Skin of body (tissue), 2 donors: ENCODE measurements around the gene CPEB1. TPM values are rescaled to one million over a fixed set of nuclear protein-coding genes. Genes with fewer than 3 reads are reported as not detected.

ENCODE experiments used
- DNase-seq: peaks from one replicate; lab custom pipeline; 2025; lab: John Stamatoyannopoulos, UW
- total RNA-seq: library from RNA; depleted of rRNA; stranded (reverse); fragments of >200 nt; gene quantifications from one replicate; pipeline ENCODE4 v1.2.3, GENCODE V29; 2014

CPEB1 gene
- total RNA-seq, 1 donor from 2014 or later = 2.7 TPM

DNA sequence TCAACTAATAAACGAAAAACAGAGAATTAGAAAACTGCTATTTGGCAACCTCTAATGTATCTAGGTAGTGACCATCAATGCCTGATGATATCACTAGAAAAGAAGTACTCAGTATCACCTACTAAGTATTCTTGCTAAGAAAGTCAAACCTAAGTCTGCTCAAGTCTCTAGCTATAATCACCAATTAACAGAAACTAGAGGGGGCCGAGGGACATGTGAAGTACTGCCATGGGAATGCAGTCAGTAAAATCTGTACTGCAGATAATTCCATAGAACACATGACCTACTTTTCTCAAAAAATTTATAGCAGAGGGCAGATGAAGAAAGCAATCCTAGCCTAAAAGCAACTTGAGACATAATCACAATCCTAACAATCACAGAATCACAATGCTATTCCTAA, 51.4 kb downstream of the CPEB1 start:
- no peak for DNase-seq

DNA sequence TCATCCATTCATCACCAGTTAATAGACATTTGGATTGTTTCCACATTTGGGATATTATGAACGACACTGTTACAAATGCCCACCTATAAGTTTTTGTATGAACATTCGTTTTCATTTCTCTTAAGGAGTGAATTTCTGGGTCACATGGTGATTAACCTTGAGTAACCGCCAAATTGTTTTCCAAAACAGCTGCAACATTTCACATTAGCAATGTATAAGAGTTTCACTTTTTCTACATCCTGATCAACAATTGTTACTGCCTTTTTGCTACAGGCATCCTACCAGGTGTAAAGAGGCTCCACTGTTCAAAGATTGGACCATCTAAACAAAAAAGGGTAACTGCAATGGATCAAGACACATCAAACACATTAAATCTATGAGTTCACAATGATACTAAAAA, 52.0 kb downstream of the CPEB1 start:
- no peak for DNase-seq

DNA sequence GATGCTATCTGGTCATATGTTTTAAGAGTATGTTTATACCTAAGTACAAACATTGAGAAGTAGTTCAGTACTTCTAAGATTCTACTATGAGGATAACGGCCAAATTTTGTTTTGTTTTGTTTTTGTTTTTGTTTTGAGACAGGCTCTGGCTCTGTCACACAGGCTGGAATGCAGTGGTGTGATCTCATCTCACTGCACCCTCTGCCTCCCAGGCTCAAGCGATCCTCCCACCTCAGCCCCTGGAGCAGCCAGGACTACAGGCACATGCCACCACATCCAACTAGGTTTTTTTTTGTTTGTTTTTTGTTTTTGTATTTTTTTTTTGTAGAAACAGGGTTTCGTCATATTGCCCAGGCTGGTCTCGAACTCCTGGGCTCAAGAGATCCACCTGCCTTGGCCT, 59.4 kb downstream of the CPEB1 start:
- DNase-seq = no peak

DNA sequence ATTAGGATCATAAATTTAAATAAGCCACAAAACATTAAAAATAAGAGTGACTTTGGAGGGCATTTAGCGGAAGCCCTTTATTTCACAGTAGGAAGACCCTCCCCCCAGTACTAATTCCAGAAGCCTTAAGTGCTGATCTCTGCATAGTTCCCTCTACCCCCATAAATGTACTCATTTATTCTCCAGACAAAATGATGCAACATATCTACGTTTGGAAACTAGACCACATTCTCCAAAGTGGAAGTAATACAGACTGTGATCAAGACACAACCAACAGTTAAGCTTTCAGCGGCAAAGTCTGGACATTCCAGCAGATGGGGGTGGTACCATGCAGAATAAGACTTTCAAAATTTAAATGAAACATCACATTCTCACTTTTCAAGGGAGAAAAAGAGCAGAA, 62.1 kb downstream of the CPEB1 start:
- no peak for DNase-seq

DNA sequence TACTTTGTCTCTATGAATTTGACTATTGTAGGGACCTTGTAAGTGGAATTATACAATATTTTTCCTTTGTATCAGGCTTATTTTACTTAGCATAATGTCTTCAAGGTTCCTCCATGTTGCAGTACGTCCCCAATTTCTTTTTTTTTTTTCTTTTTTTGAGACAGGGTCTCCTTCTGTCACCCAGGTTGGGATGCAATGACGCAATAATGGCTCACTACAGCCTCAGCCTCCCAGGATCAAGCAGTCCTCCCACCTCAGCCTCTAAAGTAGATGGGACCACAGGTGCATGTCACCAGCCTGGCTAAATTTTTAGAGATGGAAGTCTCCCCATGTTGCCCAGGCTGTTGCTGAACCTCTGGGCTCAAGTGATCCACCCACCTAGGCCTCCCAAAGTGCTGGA, 66.5 kb downstream of the CPEB1 start:
- no peak for DNase-seq

DNA sequence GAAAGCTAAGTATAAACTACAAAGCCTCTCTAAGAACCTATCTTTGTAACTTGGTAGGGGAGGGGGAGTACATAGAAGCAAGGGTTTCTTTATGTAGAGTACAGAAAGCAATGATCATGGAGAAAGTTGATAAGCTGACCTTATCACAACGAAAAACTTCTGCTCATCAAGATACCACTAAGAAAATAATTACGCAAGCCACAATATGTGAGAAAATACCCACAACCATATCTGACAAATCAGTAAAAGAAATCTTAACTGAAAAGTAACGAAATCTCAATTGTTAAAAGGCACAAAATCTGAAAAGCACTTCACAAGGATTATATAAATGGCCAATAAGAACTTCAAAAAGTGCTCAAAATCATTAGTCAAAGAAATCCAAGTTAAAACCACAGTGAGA, 71.8 kb downstream of the CPEB1 start:
- no peak for DNase-seq

DNA sequence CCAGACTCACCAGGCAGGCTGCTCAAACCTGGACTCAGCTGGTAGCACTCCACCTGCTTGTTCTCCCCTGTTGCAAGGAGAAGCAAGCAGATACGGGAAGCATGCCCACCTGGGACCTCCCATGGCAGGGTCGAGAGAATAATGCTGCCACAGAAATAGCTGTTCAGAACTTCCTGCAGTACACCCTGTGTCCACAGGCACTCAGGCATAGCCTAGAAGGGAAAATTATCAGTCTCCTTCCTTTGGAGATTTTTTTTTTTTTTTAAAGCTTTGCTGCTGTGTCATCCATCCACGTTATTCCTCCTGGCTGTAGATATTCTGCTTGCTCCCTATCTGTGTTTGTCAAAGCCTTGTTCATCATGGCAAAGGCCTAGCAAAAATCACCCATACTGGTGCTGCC, 74.2 kb downstream of the CPEB1 start:
- DNase-seq = no peak

DNA sequence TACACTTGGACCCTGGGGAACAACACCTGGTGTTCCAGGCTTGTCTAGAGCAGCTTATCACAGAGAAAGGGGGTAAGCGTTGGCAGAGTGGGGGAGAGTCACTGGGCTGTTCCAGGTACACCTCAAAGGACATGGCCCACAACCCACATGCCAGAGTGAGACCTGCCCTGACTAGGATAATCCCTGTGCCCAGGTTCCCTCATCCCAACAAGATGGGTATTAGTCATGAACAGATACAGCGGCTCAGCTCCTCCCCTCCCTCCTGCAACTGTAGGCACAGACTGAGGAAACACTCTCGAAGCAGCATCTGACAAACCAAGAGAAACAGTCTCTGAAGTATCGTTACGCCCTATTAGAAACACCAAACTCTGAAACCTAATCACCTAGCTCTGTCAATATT, 74.9 kb downstream of the CPEB1 start:
- no peak for DNase-seq

DNA sequence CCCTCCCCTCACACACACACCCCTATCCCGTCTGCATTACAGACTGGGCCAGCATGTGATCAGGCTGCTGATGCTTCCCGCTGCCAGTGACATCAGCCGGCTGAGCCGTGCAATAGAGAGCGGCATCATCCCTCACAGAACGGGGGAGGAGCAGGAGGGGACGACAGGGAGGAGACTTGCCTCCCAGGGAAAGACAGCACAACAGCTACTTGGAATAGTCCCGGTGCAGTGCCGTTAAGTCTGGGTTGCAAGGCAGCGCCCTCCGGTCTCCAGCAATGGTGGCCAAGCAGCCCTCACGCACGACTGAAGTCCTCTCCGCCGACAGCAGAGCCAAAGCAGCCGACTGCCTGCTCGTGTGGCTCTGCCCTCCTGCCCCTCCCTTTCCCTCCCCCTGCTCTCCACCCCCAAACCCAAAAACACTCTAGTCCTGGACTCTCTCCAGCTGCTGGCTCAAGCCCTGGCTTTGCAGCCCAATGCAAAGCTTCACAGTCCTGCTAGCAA, 75.4 kb downstream of the CPEB1 start:
- peak; percentile 68 for DNase-seq

DNA sequence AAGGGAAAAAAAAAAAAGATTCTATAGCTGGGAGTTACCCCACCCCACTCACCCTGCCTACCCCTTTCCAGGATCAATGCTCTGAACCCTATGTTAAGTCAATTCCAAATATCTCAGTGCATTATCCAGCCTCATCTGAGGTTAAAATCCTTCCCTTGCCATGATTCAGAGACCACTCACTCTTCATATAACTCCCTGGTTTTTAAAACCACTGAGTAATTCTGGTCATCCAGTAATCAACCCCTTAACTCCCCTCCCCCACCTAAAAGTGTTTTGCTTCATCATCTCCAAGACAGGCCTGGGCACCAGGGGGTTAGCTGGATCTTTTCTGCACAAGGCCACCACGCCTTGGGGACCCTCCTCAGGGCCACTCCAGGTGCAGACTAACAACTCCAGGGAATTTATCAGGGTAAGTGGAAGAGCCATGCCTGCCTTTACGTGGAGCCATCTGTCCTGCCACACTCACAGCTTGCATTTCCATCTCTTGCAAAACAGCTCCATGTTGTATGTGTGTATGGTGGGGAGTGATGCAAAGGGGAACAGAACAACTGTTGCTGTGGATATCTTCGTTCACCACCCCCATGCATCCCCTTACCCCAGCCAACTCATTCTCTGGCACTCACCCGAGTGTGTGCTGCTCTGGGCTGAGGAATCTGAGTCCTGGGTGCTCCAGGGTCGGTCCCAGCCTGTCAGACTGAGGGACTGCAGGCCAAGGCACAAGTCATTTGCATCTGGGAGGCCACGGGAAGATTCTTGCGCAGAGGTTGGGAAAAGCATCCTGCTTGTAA, 76.2 kb downstream of the CPEB1 start:
- no peak for DNase-seq

DNA sequence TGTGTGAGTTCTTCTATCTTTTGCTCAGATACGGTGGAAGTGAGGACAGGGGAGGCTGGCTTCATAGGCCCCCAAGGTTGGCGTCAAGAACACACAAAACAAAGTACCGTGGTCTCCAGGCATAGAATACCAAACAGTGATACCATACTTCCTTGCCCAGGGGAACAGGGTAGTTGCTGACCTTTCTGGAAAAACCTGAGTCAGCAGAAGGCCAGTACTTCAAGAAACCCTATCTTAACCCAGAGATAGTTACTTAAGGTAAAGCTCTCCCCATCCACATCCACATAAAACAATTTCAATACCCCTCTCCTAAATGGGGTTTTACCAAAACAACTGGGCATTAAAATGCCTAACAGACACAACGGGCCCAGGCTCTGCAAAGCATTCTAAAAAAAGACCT, 77.3 kb downstream of the CPEB1 start:
- no peak for DNase-seq

DNA sequence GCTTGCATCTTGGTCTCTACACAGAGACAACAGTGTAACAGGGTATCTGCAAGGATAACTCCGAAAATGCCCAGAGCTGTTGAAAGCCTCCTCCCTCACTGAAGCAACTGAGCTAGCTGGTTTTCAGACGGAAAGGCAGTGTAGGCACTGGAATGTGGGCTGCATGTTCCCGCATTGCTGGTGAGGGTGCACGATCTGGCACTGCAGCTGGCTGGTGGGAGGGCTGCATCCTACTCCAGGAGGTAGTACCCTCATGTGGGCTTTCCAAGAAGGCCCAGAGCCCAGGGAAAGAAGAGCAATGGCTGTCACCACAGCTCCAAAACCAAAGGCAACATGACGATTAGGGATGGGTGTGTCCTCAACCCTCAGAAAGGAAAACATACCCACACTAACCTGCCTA, 78.2 kb downstream of the CPEB1 start:
- no peak for DNase-seq

DNA sequence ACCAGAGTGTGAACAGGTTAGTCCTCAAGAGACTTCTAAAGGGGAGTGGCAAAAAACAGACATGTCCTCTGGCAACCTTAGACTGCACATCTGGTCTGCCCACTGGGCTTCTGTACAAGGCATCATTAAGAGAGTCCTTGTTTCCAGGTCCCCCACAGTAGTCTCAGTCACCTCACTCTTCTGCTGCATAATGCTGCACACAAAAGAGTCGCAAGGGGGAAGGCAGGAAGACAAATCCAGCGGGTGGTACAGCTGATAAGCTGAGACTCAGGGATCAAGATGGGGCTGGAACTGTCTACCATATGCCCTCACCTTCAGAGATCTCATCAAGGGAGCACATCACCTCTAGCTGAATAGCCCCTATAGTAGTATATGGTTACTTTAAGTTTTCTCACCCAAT, 79.5 kb downstream of the CPEB1 start:
- DNase-seq = no peak

DNA sequence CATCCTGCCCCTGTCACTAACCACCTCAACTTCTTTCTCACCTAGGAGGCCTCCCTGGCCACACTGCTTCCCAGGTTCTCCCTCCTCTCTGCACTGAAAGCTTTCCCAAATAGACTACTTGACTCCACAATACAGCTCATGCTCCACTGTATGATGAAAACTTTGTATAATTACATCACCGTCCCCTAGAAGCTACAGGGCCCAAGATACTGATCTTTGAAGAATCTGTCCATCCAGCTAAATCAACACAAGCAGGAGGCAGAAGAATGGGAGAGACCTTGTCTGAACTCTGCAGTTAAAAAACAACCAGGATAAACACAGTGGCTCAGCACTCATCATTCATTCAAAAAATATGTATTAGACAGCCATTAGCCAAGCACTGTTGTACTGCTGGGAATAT, 80.5 kb downstream of the CPEB1 start:
- DNase-seq = no peak

DNA sequence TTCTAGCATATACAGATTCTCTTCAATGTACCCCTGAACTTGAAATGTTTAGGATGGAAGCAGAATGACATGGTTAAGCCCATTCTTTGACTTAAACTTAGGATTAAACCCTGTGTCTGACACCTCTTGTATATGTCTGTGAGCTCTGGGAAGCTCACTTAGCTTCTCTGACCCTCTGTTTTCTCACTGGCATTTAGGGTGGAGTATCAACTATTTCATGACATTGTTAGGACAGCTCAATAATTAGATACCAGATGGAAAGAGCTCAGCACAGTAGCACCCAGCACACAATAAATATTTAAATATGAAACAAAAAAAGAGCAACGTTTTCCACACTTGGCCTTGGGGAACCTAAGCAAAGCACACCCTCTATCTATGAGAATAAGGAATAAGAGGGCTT, 88.7 kb downstream of the CPEB1 start:
- DNase-seq = no peak

DNA sequence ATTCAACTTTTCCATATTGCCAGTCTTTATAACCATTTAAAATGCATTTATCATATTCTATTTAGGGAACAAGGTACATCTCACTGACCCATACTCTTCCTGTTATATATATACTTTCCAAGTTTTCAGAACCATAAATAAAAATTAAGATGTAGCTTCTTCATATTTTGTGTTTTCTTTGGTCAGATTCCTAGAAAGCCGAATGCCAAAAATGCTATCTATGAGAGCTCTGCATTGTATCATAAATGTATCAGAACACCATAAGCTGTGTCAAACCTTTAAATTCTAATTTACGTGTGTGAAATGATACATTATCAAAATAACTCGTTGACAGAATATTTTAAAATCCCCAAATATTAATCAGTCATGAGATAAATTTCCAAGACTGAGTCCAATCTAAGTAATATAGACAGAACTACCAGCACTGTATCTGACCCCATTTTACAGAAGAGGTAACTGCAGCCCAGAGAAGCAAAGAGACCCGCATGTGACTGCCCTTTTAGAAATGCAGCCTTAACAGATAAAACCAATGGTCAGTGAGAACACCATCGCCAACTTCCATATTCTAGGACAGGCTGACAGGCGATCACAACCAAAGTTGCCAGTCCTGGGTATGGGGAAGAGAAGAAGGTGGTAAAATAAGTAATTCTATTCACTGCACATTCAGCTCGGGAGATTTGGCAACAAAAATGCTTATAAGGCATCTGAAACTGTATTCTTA, 90.7 kb downstream of the CPEB1 start:
- DNase-seq = no peak

DNA sequence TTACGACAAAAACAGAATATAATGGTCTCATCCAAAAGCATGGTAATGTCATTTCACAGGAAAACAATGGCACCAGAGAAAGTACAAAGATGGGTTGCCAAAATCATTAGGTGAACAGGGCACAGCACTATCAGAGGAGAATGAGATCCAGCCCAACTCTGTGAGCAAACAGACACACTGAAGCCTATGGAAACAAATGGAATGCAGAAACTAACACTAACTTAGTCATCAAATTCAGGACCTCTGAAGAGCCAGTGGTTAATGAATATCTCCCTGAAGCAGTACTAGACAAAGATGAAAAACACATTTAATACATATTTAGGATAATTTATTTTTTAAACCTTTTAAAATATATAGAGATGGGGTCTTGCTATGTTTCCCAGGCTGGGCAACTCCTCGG, 92.3 kb downstream of the CPEB1 start:
- DNase-seq = no peak

DNA sequence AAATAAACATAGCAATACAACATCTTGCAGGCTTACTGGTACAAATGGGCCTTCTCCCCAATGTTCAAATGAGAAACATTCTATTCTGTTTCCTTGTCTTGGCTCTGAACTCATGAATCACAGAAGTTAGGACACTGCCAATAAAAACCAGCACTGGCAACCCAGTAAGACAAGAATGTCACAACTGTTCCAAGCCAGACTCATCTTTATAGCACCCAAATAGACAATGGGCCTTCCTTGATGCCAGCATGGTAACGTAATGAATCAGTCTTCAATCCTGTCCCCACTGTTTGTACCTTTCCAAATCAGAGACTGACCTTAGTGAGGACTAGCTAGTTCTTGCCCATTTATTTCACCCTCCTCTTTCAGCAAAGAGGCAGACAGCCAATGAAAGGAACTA, 92.8 kb downstream of the CPEB1 start:
- DNase-seq = no peak

DNA sequence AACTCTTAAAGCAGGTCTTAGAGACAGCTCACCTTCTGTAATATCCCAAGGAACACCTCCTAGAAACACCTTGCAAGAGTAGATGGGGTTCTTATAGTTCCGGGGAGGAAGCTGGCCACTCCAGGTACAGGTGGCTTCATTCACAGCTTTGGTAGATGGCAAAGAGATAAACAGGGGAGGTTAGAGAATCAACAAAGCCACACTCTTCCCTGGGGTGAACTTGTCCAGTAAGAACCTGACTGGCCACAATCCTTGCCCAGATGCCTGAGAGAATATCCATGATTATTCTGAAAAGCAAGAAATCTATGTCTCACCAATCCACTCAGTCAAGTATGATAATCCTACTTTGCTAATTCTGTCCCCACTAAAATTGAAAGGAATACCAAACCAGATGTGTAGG, 93.3 kb downstream of the CPEB1 start:
- no peak for DNase-seq

DNA sequence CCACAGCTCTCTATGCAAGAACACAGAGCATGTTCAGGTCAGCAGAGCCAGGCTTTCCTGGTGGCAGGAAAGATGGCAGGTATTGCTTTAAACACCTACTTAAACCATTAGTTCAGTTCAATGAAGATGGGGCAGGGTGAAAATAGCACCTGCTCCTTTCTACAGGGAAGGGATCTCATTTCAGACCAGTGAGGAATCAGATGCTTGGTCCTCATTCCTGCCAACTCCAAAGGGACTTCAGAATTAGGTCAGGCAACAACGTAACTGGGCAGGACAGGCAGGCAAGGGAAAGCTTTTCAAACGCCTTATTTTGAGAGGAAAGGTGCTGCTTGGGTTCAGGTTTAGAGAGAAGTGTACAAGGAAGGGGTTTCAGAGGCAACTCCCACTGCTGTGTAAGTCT, 94.3 kb downstream of the CPEB1 start:
- no peak for DNase-seq

DNA sequence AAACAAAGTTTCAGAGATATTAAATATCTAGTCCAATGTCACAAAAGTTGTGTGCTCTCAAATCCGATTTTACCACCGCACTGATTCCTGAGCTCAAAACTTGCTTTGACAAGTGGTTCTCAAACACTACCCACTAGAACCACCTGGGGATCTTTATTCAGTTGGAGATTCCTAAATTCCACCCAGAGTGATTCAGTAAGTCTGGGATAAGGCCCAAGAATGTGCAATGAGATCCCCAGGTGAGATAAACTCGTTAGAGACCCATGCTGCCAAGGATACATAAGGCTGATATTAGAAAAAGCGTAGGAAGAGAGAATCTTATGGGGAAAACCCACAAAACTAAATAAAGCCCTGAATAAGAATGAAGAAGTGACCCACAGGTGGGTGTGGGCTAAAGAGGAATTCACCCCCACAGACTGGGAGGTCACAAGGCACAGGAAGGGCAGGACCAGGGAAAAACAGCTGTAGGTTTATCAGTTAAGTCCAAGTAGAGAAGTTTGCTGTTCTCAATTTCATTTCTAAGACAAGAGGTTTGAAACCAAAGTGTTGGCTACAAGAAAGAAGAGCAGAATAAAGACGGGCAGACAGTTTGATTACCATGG, 95.4 kb downstream of the CPEB1 start:
- no peak for DNase-seq

DNA sequence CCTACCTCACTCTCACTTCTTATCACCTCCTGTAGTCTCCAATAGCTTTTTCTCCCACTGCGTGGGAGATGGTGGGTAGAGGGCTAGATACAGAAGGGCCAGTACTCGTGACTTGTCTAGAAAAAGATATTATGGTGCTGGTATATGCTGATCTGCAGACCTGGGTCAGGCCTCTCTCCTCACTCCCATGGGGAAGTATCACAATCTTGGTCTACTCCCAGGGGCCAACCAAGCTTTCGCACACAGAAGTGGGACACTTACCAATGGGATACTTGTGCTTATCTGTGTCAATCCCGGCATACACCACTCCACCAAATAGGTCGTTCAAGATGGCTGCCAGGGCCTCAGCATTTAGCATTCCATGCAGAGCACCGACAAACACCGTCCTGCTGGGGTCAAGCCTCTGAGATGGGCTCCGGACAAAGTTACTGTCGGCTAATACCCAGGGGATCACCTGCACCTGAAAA, 97.9 kb downstream of the CPEB1 start:
- no peak for DNase-seq

DNA sequence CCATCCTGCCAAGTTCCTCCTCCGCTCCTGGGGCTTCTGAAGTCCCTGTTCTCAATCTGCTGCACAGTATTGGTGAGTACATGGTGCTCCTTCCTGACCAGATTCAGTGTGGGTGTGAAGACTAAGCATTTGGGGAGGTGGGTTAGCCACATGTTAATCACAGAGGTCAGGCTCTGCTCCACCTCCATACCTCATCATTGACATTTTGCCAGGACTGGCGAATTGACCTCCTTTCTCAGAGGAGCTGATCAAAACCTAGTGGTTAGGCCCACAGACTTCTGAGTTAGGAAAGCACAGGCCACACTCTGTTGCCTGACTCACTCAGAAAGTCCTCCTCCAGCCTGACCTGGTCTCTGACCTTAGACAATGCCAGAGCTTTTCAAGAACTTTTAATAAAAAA, 98.5 kb downstream of the CPEB1 start:
- DNase-seq = no peak
